CD4-positive, alpha-beta T cell (primary cell): ENCODE data around the gene SAT2. TPM values are rescaled to one million over a fixed set of nuclear protein-coding genes. Genes with fewer than 3 reads are reported as not detected.
"Not testable (repeated sequence)": the region's sequence is repeated elsewhere in the genome, so short reads cannot be mapped to it uniquely, and the experiment has no call there.

Experiments used
- ATAC-seq: fragments of 200-7000 bp; cut with Tn5 transposase; one replicate; pipeline ENCODE4 v1.10.0; 2022; ENCODE audit warnings: mild to moderate bottlenecking; ENCODE audit not compliant: poor library complexity
- CTCF ChIA-PET: fragments of 350-600 bp; sonication (Branson Sonifier 250); formaldehyde crosslinking; loops from one replicate; lab custom pipeline; 2021; ENCODE audit warnings: antibody characterized with exemption, inconsistent platforms; lab: Charles Lee
- POLR2A ChIA-PET: fragments of 350-600 bp; sonication (Branson Sonifier 250); formaldehyde crosslinking; loops from one replicate; lab custom pipeline; 2021; ENCODE audit warnings: antibody characterized with exemption, inconsistent platforms; lab: Charles Lee
- DNase-seq, 14 experiments: peaks; one replicate each; pipeline ENCODE4 v3.0.0-alpha.2; 2013 to 2020; ENCODE audit warnings: mixed read lengths in 2 of 14
- H3K27ac ChIP-seq, 2 donors: one replicate each; pipeline versions ENCODE4 v1.5.1 to v1.7.0; 2013; ENCODE audit warnings: low read length in 2 of 2, low read depth in 1 of 2, mild to moderate bottlenecking in 1 of 2
- H3K27me3 ChIP-seq, 2 experiments: 1 replicate in 1 of 2; 2 replicates in 1 of 2; pipeline versions ENCODE4 v1.6.1 to v1.7.0; 2013; ENCODE audit warnings: low read length in 2 of 2, control low read depth in 1 of 2, mild to moderate bottlenecking in 1 of 2, moderate library complexity in 1 of 2; ENCODE audit not compliant: insufficient read depth in 2 of 2, control insufficient read depth in 1 of 2
- H3K36me3 ChIP-seq: one replicate; pipeline ENCODE4 v1.6.1; 2013; ENCODE audit warnings: low read length, control low read depth; ENCODE audit not compliant: insufficient read depth
- H3K4me1 ChIP-seq: one replicate; pipeline ENCODE4 v1.6.1; 2013; ENCODE audit warnings: low read length, control low read depth; ENCODE audit not compliant: insufficient read depth
- H3K4me3 ChIP-seq: one replicate; pipeline ENCODE4 v1.5.1; 2013; ENCODE audit warnings: mild to moderate bottlenecking, low read length, moderate library complexity
- H3K9me3 ChIP-seq, 2 experiments: 1 replicate in 1 of 2; 2 replicates in 1 of 2; pipeline versions ENCODE4 v1.6.1 to v1.7.0; 2013; ENCODE audit warnings: low read length in 2 of 2, mild to moderate bottlenecking in 2 of 2, control low read depth in 1 of 2, moderate library complexity in 1 of 2; ENCODE audit not compliant: control insufficient read depth in 1 of 2, insufficient read depth in 1 of 2
- H3K27ac Mint-ChIP-seq: one replicate; pipeline ENCODE4 v1.8.0; 2020; ENCODE audit warnings: mixed read lengths
- H3K27me3 Mint-ChIP-seq: one replicate; pipeline ENCODE4 v1.8.0; 2021; ENCODE audit warnings: mixed read lengths
- H3K36me3 Mint-ChIP-seq: one replicate; pipeline ENCODE4 v1.8.0; 2021; ENCODE audit warnings: low read depth, mixed read lengths
- H3K4me1 Mint-ChIP-seq: one replicate; pipeline ENCODE4 v1.8.0; 2021; ENCODE audit warnings: low read depth, mixed read lengths
- H3K4me3 Mint-ChIP-seq: one replicate; pipeline ENCODE4 v1.8.0; 2020; ENCODE audit warnings: mild to moderate bottlenecking, mixed read lengths
- H3K9me3 Mint-ChIP-seq: one replicate; pipeline ENCODE4 v1.8.0; 2020; ENCODE audit warnings: mixed read lengths
- intact Hi-C, 2 experiments: fragments of 100-400 bp; cut with DNase I in 1 of 2; cut with micrococcal nuclease in 1 of 2; formaldehyde crosslinking; loops; one replicate each; pipeline versions ENCODE4 v1.15.1 to v1.9.0; 2023 to 2025; cut with DNase I, micrococcal nuclease
- total RNA-seq, 174 experiments: library from RNA in 2 of 174; stranded (reverse) in 2 of 174; gene quantifications; one replicate each; pipeline ENCODE4 v1.2.3 and lab custom pipeline; 2021 to 2026
- TF ChIP-seq, protein P1 (sequence below): fragments of 200-600 bp; IDR thresholded peaks from one replicate; pipeline ENCODE4 v1.8.0; 2022; ENCODE audit warnings: antibody characterized with exemption, mild to moderate bottlenecking

SAT2 gene
- total RNA-seq, 2 experiments from 2014 or later: 55.7 to 60.3 TPM

DNA sequence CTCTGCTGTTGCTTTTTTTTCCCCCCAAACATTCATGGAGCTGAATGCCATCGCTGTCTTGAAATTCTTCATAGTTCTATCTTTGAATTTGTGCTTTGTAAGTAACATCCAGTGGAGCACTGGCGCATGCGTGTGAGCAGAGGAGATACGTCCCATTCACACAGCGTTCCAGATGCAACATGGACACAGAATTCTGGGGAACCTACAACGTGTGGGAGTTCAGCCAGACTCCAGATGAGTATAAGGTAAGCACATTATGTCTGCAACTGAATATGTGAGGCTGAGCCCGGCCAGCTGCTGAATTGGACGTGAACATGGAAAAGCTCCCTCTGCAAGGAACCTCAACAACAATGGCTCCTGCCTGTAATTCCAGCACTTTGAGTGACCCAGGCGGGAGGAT lies 18.8 kb upstream of the SAT2 start:
- H3K4me1 Mint-ChIP-seq: peaks cover 29% of the 10 kb centered on the region
- H3K4me3 Mint-ChIP-seq: no peak overlapping the region
- intact Hi-C loops: no loop called here
- ChIA-PET CTCF (no interaction called here), POLR2A (no interaction called here)
- Histone ChIP-seq H3K27me3 (peaks cover 22 to 27% of the 10 kb centered on the region in 2 experiments), H3K27ac (no peak overlapping the region), H3K4me3 (no peak overlapping the region), H3K4me1 (peaks cover 24% of the 10 kb centered on the region), H3K9me3 (peaks cover 0 to 8% of the 10 kb centered on the region in 2 experiments), H3K36me3 (no peaks in the 10 kb centered on the region)
- H3K36me3 Mint-ChIP-seq: no peaks in the 10 kb centered on the region
- H3K27ac Mint-ChIP-seq: no peak overlapping the region
- ATAC-seq: no peak
- no peaks in the 10 kb centered on the region for H3K9me3 Mint-ChIP-seq
- no peak for DNase-seq
- H3K27me3 Mint-ChIP-seq: peaks cover 44% of the 10 kb centered on the region
- TF ChIP-seq, protein P1, sequence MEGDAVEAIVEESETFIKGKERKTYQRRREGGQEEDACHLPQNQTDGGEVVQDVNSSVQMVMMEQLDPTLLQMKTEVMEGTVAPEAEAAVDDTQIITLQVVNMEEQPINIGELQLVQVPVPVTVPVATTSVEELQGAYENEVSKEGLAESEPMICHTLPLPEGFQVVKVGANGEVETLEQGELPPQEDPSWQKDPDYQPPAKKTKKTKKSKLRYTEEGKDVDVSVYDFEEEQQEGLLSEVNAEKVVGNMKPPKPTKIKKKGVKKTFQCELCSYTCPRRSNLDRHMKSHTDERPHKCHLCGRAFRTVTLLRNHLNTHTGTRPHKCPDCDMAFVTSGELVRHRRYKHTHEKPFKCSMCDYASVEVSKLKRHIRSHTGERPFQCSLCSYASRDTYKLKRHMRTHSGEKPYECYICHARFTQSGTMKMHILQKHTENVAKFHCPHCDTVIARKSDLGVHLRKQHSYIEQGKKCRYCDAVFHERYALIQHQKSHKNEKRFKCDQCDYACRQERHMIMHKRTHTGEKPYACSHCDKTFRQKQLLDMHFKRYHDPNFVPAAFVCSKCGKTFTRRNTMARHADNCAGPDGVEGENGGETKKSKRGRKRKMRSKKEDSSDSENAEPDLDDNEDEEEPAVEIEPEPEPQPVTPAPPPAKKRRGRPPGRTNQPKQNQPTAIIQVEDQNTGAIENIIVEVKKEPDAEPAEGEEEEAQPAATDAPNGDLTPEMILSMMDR: no peak

DNA sequence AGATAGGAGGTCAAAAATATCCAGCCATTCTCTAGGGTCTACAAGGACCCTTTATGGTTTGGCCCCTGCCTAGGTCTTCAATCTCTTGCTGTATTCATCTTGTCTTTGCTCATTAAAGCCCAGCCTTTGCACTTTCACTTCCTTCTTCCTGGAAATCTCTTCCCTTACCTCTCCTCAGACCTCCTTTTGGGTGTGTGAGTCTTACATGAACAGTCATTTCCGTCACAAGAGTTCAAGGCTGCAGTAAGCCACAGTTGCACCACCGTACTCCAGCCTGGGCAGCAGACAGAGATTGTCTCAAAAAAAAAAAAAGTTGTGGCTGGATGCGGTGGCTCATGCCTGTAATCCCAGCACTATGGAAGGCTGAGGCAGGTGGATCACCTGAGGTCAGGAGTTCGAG lies 17.2 kb upstream of the SAT2 start:
- ChIA-PET POLR2A (no interaction called here), CTCF (no interaction called here)
- ATAC-seq (no peak), DNase-seq (peak in 2 of 14 experiments; percentile 46 to 60)
- Histone ChIP-seq H3K27ac (no peak overlapping the region), H3K9me3 (no peaks in the 10 kb centered on the region), H3K4me3 (no peak overlapping the region), H3K36me3 (no peaks in the 10 kb centered on the region), H3K4me1 (peaks cover 8% of the 10 kb centered on the region), H3K27me3 (peaks cover 9 to 12% of the 10 kb centered on the region in 2 experiments)
- Mint-ChIP-seq H3K4me1 (peaks cover 18% of the 10 kb centered on the region), H3K4me3 (no peak overlapping the region), H3K27ac (no peak overlapping the region), H3K36me3 (no peaks in the 10 kb centered on the region), H3K27me3 (peaks cover 29% of the 10 kb centered on the region), H3K9me3 (no peaks in the 10 kb centered on the region)
- intact Hi-C loops: no loop called here
- TF ChIP-seq, protein P1: no peak

DNA sequence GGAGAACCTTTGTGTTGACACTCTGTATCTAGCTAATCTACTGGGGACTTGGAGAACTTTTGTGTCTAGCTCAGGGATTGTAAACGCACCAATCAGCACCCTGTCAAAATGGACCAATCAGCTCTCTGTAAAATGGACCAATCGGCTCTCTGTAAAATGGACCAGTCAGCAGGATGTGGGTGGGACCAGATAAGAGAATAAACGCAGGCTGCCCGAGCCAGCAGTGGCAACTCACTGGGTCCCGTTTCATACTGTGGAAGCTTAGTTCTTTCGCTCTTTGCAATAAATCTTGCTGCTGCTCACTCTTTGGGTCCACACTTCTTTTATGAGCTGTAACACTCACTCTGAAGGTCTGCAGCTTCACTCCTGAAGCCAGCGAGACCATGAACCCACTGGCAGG lies 14.0 kb upstream of the SAT2 start:
- ATAC-seq, H3K27ac ChIP-seq, CTCF ChIA-PET, H3K9me3 ChIP-seq, intact Hi-C loops, H3K36me3 ChIP-seq, H3K4me3 ChIP-seq, H3K36me3 Mint-ChIP-seq, H3K27me3 ChIP-seq, H3K4me1 ChIP-seq, H3K9me3 Mint-ChIP-seq: not testable (repeated sequence)
- H3K4me3 Mint-ChIP-seq: peak overlapping the region; percentile 70
- POLR2A ChIA-PET: interaction anchor here (1.1 to 3.6 kb wide), 5 partner anchors 9 to 58 kb away, joined by 4 to 48 read pairs (median 9); partner anchors contain the start of genes ATP1B2, FXR2, MPDU1 and TP53
- peaks cover 14% of the 10 kb centered on the region for H3K27me3 Mint-ChIP-seq
- H3K4me1 Mint-ChIP-seq: peaks cover 17% of the 10 kb centered on the region
- peak overlapping the region; percentile 58 for H3K27ac Mint-ChIP-seq
- DNase-seq: peak in 2 of 14 experiments; percentile 4 to 26

DNA sequence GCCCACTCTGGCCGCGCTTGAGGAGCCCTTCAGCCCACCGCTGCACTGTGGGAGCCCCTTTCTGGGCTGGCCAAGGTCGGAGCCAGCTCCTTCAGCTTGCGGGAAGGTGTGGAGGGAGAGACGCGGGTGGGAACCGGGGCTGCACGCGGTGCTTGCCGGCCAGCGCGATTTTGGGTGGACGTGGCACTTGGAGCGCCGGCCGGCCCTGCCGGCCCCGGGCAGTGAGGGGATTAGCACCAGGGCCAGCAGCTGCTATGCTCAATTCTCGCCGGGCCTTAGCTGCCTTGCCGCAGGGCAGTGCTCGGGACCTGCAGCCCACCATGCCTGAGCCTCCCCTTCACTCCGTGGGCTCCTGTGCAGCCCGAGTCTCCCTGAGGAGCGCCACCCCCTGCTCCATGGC lies 13.2 kb upstream of the SAT2 start:
- DNase-seq: no peak
- Histone ChIP-seq H3K9me3 (no peaks in the 10 kb centered on the region), H3K27me3 (peaks cover 0 to 4% of the 10 kb centered on the region in 2 experiments), H3K4me1 (peaks cover 7% of the 10 kb centered on the region), H3K36me3 (no peaks in the 10 kb centered on the region), H3K27ac (no peak overlapping the region), H3K4me3 (no peak overlapping the region)
- Mint-ChIP-seq H3K9me3 (no peaks in the 10 kb centered on the region), H3K36me3 (no peaks in the 10 kb centered on the region), H3K4me1 (peaks cover 17% of the 10 kb centered on the region), H3K4me3 (no peak overlapping the region), H3K27me3 (peaks cover 5% of the 10 kb centered on the region), H3K27ac (no peak overlapping the region)
- ATAC-seq: no peak
- TF ChIP-seq, protein P1: no peak
- intact Hi-C loops: no loop called here
- ChIA-PET CTCF (no interaction called here), POLR2A (interaction anchor here (1.6 to 3.6 kb wide), 3 partner anchors 10 to 46 kb away, joined by 4 to 48 read pairs (median 15); partner anchors contain the start of genes ATP1B2, TP53 and WRAP53)
